HEK293T (cell line): ENCODE results near the gene ZNF608.

Experiments
- ARNT ChIP-seq: fragments of 450-650 bp; IDR thresholded peaks from 2 replicates; pipeline ENCODE4 v1.6.1; 2017; ENCODE audit warnings: mild to moderate bottlenecking
- BHLHE40 ChIP-seq: fragments of 450-650 bp; IDR thresholded peaks from 2 replicates; pipeline ENCODE4 v1.6.1; 2016; ENCODE audit warnings: mild to moderate bottlenecking, moderate library complexity, borderline replicate concordance
- FOXK2 ChIP-seq: fragments of 450-650 bp; IDR thresholded peaks from 2 replicates; pipeline ENCODE4 v1.6.1; 2016; ENCODE audit warnings: mild to moderate bottlenecking
- NFRKB ChIP-seq: fragments of 450-650 bp; IDR thresholded peaks from 2 replicates; pipeline ENCODE4 v1.6.1; 2016; ENCODE audit warnings: mild to moderate bottlenecking, moderate library complexity
- SP1 ChIP-seq: fragments of 450-650 bp; IDR thresholded peaks from 2 replicates; pipeline ENCODE4 v1.6.1; 2017
- TARDBP ChIP-seq: fragments of 450-650 bp; IDR thresholded peaks from 2 replicates; pipeline ENCODE4 v1.6.1; 2016

GRCh38 chr5:124740071-124740470 lies 6.4 kb downstream of the ZNF608 start:
- TF ChIP-seq FOXK2 = no peak
- no peak for TF ChIP-seq SP1
- no peak for TF ChIP-seq BHLHE40
- no peak for TF ChIP-seq TARDBP
- no peak for TF ChIP-seq NFRKB
- TF ChIP-seq ARNT = no peak
